Neural crest cell (in vitro differentiated cells): ENCODE measurements around the gene REX1BD. TPM values are rescaled to one million over a fixed set of nuclear protein-coding genes. Genes with fewer than 3 reads are reported as not detected.

Source experiments
- DNase-seq: peaks from one replicate; pipeline ENCODE4 v3.0.0; 2021; ENCODE audit warnings: low read depth, mixed read lengths, low spot score
- H3K27ac Mint-ChIP-seq: one replicate; pipeline ENCODE4 v1.8.0; 2021; ENCODE audit warnings: mild to moderate bottlenecking, mixed read lengths; ENCODE audit not compliant: unreplicated experiment
- H3K27me3 Mint-ChIP-seq: 2 replicates; pipeline ENCODE4 v1.8.0; 2021; ENCODE audit warnings: low read depth, mild to moderate bottlenecking, mixed read lengths
- H3K36me3 Mint-ChIP-seq: 2 replicates; pipeline ENCODE4 v1.8.0; 2021; ENCODE audit warnings: low read depth, mild to moderate bottlenecking, mixed read lengths
- H3K4me1 Mint-ChIP-seq: 2 replicates; pipeline ENCODE4 v1.8.0; 2021; ENCODE audit warnings: mixed read lengths
- H3K4me3 Mint-ChIP-seq: one replicate; pipeline ENCODE4 v1.8.0; 2021; ENCODE audit warnings: mild to moderate bottlenecking, mixed read lengths
- H3K9me3 Mint-ChIP-seq: 2 replicates; pipeline ENCODE4 v1.8.0; 2021; ENCODE audit warnings: mixed read lengths
- CTCF ChIP-seq: fragments of 200-600 bp; sonication (generic); conservative IDR thresholded peaks from 2 replicates; pipeline ENCODE4 v1.5.0; 2021; ENCODE audit warnings: antibody characterized with exemption, mild to moderate bottlenecking
- total RNA-seq: library from RNA; stranded (reverse); gene quantifications from 2 replicates; pipeline ENCODE4 v1.2.1, GENCODE V29; 2021

Gene REX1BD
- total RNA-seq, 1 donor from 2014 or later = 71.9 TPM

GRCh38 chr19:18606281-18607225 is 18.0 kb downstream of the REX1BD start, which contains the start of gene CRLF1:
Gene CRLF1 (minus strand): TSS chr19:18606799. CDS start chr19:18606656, 143 bp downstream.
- Mint-ChIP-seq H3K4me3 (no peak within 1 kb of the TSS), H3K27me3 (peaks cover 82% of the 10 kb centered on the region), H3K36me3 (no peaks in the 10 kb centered on the region), H3K27ac (no peak within 1 kb of the TSS), H3K9me3 (no peaks in the 10 kb centered on the region), H3K4me1 (peaks cover 27% of the 10 kb centered on the region)
- DNase-seq = no peak
- TF ChIP-seq CTCF = no peak

- H3K27ac Mint-ChIP-seq = no peak overlapping the region
- no peaks in the 10 kb centered on the region for H3K9me3 Mint-ChIP-seq
- H3K36me3 Mint-ChIP-seq = no peaks in the 10 kb centered on the region
- peaks cover 82% of the 10 kb centered on the region for H3K27me3 Mint-ChIP-seq
- no peak for DNase-seq
- no peak for TF ChIP-seq CTCF
- no peak overlapping the region for H3K4me3 Mint-ChIP-seq
- H3K4me1 Mint-ChIP-seq = peaks cover 32% of the 10 kb centered on the region
Measured at GRCh38 chr19:18607226-18608101, 18.9 kb downstream of the REX1BD start.

GRCh38 chr19:18608102-18608804 is 19.7 kb downstream of the REX1BD start:
- DNase-seq = no peak
- no peaks in the 10 kb centered on the region for H3K9me3 Mint-ChIP-seq
- no peak overlapping the region for H3K4me3 Mint-ChIP-seq
- H3K4me1 Mint-ChIP-seq = peaks cover 29% of the 10 kb centered on the region
- TF ChIP-seq CTCF = no peak
- H3K27me3 Mint-ChIP-seq = peaks cover 79% of the 10 kb centered on the region
- H3K27ac Mint-ChIP-seq = no peak overlapping the region
- no peaks in the 10 kb centered on the region for H3K36me3 Mint-ChIP-seq

- Mint-ChIP-seq H3K4me1 (peaks cover 27% of the 10 kb centered on the region), H3K27me3 (peaks cover 83% of the 10 kb centered on the region), H3K27ac (no peak overlapping the region), H3K36me3 (no peaks in the 10 kb centered on the region), H3K9me3 (no peaks in the 10 kb centered on the region), H3K4me3 (peak overlapping the region; percentile 27)
- no peak for TF ChIP-seq CTCF
- no peak for DNase-seq
Measured at GRCh38 chr19:18608805-18609716, 20.5 kb downstream of the REX1BD start.
